HUES6 (cell line): Measurements from ENCODE around the gene TMEM225B.
"Not testable (repeated sequence)": the region's sequence is repeated elsewhere in the genome, so short reads cannot be mapped to it uniquely, and the experiment has no call there.

ENCODE experiments used
- H3K27ac ChIP-seq: 2 replicates; pipeline ENCODE4 v1.7.0; 2013; ENCODE audit warnings: low read depth, mild to moderate bottlenecking, low read length, inconsistent platforms
- H3K27me3 ChIP-seq: 2 replicates; pipeline ENCODE4 v1.6.1; 2013; ENCODE audit warnings: low read length; ENCODE audit not compliant: control insufficient read depth, insufficient read depth
- H3K36me3 ChIP-seq: 2 replicates; pipeline ENCODE4 v1.6.1; 2013; ENCODE audit warnings: low read length; ENCODE audit not compliant: control insufficient read depth, insufficient read depth
- H3K4me1 ChIP-seq: 2 replicates; pipeline ENCODE4 v1.6.1; 2013; ENCODE audit warnings: low read length; ENCODE audit not compliant: control insufficient read depth, insufficient read depth
- H3K4me3 ChIP-seq: 2 replicates; pipeline ENCODE4 v1.5.1; 2013; ENCODE audit warnings: low read depth, low read length
- H3K9ac ChIP-seq: one replicate; pipeline ENCODE4 v1.6.1; 2013; ENCODE audit warnings: mild to moderate bottlenecking, low read length
- H3K9me3 ChIP-seq: 2 replicates; pipeline ENCODE4 v1.6.1; 2013; ENCODE audit warnings: low read depth, low read length; ENCODE audit not compliant: control insufficient read depth, insufficient read depth

TMEM225B gene

GRCh38 chr7:99579281-99579955 is 18.6 kb upstream of the TMEM225B start:
- Histone ChIP-seq H3K4me1 (peaks cover 13% of the 10 kb centered on the region), H3K27me3 (no peaks in the 10 kb centered on the region; the same call in 1 of the 2 replicates), H3K27ac (no peak overlapping the region), H3K9me3 (no peaks in the 10 kb centered on the region), H3K36me3 (peaks cover 3% of the 10 kb centered on the region; the same call in 1 of the 2 replicates), H3K9ac (peak overlapping the region; percentile 54), H3K4me3 (peak overlapping the region; percentile 59)

GRCh38 chr7:99579956-99580777 is 17.9 kb upstream of the TMEM225B start:
- H3K27ac ChIP-seq = no peak overlapping the region
- H3K27me3 ChIP-seq = no peaks in the 10 kb centered on the region; the same call in 1 of the 2 replicates
- peak overlapping the region; percentile 54 for H3K9ac ChIP-seq
- H3K4me1 ChIP-seq = peaks cover 13% of the 10 kb centered on the region
- no peaks in the 10 kb centered on the region for H3K36me3 ChIP-seq
- H3K4me3 ChIP-seq = peak overlapping the region; percentile 59
- H3K9me3 ChIP-seq = no peaks in the 10 kb centered on the region

DNA sequence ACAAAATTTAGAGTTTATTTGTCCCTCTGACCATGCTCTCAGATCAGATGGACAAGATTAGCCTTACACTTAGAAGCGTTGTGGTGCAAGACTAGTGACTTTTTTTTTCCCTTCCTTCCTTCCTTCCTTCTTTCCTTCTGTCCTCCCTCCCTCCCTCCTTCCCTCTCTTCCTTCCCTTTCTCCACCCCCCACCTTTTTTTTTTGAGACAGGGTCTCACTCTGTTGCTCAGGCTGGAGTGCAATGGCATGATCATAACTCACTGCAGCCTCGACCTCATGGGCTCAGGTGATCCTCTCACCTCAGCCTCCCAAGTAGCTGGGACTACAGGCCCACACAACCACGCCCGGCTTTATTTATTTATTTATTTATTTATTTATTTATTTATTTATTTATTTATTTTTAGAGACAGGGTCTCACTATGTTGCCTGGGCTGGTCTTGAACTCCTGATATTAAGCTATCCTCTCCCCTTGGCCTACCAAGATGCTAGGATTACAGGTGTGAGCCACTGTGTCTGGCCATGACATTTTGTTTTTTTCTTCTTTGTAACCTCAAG is 17.2 kb upstream of the TMEM225B start:
- H3K27ac ChIP-seq, H3K36me3 ChIP-seq, H3K9me3 ChIP-seq, H3K27me3 ChIP-seq: not testable (repeated sequence)
- H3K9ac ChIP-seq = peak overlapping the region; percentile 54
- peaks cover 12% of the 10 kb centered on the region for H3K4me1 ChIP-seq
- H3K4me3 ChIP-seq = peak overlapping the region; percentile 59

GRCh38 chr7:99588868-99589267 is 9.2 kb upstream of the TMEM225B start:
- H3K4me3 ChIP-seq = no peak overlapping the region
- H3K27me3 ChIP-seq = no peaks in the 10 kb centered on the region
- no peak overlapping the region for H3K9ac ChIP-seq
- no peaks in the 10 kb centered on the region for H3K36me3 ChIP-seq
- no peak overlapping the region for H3K27ac ChIP-seq
- H3K4me1 ChIP-seq = no peaks in the 10 kb centered on the region
- no peaks in the 10 kb centered on the region for H3K9me3 ChIP-seq

GRCh38 chr7:99594948-99595745 is 2.9 kb upstream of the TMEM225B start:
- no peak overlapping the region for H3K9ac ChIP-seq
- no peaks in the 10 kb centered on the region for H3K27me3 ChIP-seq
- H3K4me3 ChIP-seq = no peak overlapping the region
- H3K27ac ChIP-seq = no peak overlapping the region
- peaks cover 4% of the 10 kb centered on the region; the same call in 1 of the 2 replicates for H3K4me1 ChIP-seq
- no peaks in the 10 kb centered on the region; the same call in 1 of the 2 replicates for H3K9me3 ChIP-seq
- no peaks in the 10 kb centered on the region for H3K36me3 ChIP-seq

- Histone ChIP-seq H3K27ac (no peak overlapping the region), H3K9ac (no peak overlapping the region), H3K36me3 (no peaks in the 10 kb centered on the region), H3K9me3 (no peaks in the 10 kb centered on the region; the same call in 1 of the 2 replicates), H3K4me3 (no peak overlapping the region), H3K4me1 (peaks cover 4% of the 10 kb centered on the region; the same call in 1 of the 2 replicates), H3K27me3 (no peaks in the 10 kb centered on the region)
Observed at GRCh38 chr7:99596408-99596955, 1.6 kb upstream of the TMEM225B start.

DNA sequence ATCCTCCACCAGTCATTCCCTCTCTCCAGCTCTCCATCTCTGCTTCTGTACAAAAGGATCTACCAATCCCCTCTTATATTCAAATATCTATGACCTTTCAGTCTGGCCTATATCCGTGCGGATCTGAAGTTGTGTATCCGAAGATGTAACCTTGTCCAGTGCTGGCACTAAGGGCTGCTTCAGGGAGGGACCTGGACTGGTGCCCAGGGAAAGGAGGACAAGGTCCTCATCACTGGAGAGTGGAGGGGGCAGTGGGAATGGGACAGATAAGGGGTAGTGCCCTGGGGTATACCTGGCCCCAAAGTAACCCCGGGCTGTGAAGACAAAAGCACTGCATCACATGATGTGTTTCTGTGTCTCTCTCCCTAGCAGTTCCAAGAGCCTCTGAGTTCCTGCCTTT is 1.8 kb downstream of the TMEM225B start:
- H3K27me3 ChIP-seq = no peaks in the 10 kb centered on the region
- no peaks in the 10 kb centered on the region; the same call in 1 of the 2 replicates for H3K9me3 ChIP-seq
- H3K9ac ChIP-seq = no peak overlapping the region
- H3K4me1 ChIP-seq = peaks cover 4% of the 10 kb centered on the region; the same call in 1 of the 2 replicates
- H3K27ac ChIP-seq = no peak overlapping the region
- no peak overlapping the region for H3K4me3 ChIP-seq
- no peaks in the 10 kb centered on the region for H3K36me3 ChIP-seq

DNA sequence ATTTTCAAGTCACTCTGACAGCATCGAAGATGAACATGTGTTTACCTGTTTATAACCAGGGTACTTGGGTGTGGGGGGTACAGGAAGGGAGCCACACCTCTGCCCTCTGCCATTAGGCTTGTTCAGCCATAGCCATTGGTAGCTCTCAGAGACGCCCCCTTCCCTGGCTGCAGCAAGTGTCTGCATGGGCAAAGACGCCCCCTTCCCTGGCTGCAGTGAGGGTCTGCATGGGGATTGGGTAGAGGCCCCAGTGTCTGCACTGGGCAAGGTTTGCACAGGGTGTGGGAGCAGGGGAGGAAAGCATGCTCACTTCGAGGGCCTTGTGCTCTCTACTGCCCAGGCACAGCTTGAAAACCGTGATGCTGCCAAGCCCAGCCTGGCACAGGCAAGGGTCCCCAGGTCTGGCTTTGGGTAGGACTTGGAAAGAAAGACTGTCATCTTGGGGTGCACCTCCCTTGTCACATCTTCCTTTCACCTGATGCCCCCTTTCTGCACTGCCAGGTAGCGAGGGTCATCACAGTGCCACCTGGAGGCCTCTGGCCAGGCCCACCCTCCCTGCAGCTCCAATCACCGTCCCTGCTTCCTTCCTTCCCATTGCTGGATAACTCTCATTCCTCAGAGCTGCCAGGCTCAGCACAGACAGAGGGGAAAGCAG is 3.7 kb downstream of the TMEM225B start:
- Histone ChIP-seq H3K4me3 (no peak overlapping the region), H3K9me3 (no peaks in the 10 kb centered on the region), H3K9ac (no peak overlapping the region)

DNA sequence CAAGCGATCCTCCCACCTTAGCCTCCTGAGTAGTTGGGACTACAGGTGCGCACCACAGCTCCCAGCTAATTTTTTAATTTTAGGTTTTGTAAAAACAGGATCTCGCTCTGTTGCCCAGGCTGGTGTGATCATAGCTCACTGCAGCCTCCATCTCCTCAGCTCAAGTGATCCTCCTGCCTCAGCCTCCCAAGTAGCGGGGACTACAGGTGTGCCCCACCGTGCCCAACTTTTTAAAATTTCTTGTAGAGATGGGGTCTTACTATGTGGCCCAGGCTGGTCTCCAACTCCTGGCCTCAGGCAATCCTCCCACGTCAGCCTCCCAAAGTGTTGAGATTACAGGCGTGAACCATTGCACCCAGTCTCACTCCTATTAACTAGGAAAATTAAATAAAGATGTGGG is 7.5 kb downstream of the TMEM225B start:
- Histone ChIP-seq H3K4me1 (no peaks in the 10 kb centered on the region), H3K27me3 (no peaks in the 10 kb centered on the region; the same call in 1 of the 2 replicates), H3K9me3 (no peaks in the 10 kb centered on the region), H3K27ac (no peak overlapping the region), H3K9ac (no peak overlapping the region), H3K4me3 (no peak overlapping the region), H3K36me3 (no peaks in the 10 kb centered on the region)

More for the DNA sequence above, 3.7 kb downstream of the TMEM225B start:
- peaks cover 4% of the 10 kb centered on the region; the same call in 1 of the 2 replicates for H3K4me1 ChIP-seq
- no peaks in the 10 kb centered on the region for H3K36me3 ChIP-seq
- no peaks in the 10 kb centered on the region for H3K27me3 ChIP-seq
- no peak overlapping the region for H3K27ac ChIP-seq

DNA sequence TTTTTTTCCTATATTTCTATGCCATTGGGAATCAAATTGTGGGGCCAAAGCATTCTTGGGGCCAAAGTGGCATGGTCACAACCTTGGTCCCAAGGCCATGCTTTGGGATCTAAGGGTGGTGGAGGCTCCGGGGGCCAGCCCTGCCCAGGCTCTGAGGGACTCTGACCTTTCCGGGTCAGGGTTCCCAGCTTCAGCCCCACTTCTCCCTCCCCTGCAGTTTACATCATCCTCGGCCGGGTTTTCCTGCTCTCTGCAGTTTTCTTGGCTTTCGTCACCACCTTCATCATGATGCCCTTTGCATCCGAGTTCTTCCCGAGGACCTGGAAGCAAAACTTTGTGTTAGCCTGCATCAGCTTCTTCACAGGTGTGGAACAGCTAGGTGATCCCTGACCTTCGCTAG is 8.5 kb downstream of the TMEM225B start:
- Histone ChIP-seq H3K36me3 (no peaks in the 10 kb centered on the region), H3K27me3 (no peaks in the 10 kb centered on the region; the same call in 1 of the 2 replicates), H3K9ac (no peak overlapping the region), H3K9me3 (no peaks in the 10 kb centered on the region), H3K4me1 (no peaks in the 10 kb centered on the region), H3K4me3 (no peak overlapping the region), H3K27ac (no peak overlapping the region)
